Measurements from ENCODE around the gene TRIM62. TPM values are rescaled to one million over a fixed set of nuclear protein-coding genes. Genes with fewer than 3 reads are reported as not detected.

The TRIM62 gene
- polyA plus RNA-seq, 2 of the 4 experiments (the other 2 are of a cell fraction), result 0.79 to 1.5 TPM

GRCh38 chr1:33157131-33157530 is 24.7 kb downstream of the TRIM62 start:
- DNase-seq (ENCODE audit: low read depth in 1 of 2, low spot score in 1 of 2) (no peak), FAIRE-seq (no peak), ATAC-seq (no peak)
- TF ChIP-seq, protein P1, sequence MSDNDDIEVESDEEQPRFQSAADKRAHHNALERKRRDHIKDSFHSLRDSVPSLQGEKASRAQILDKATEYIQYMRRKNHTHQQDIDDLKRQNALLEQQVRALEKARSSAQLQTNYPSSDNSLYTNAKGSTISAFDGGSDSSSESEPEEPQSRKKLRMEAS (IDR thresholded peaks at IDR 0.05), result no peak
- TF ChIP-seq MAFK (IDR thresholded peaks at IDR 0.05; ENCODE audit: partially characterized antibody) (no peak), JUNB (IDR thresholded peaks at IDR 0.05) (no peak), CTCF (IDR thresholded peaks at IDR 0.05) (no peak), NFE2L2 (conservative IDR thresholded peaks at IDR 0.05; ENCODE audit: low read length) (no peak)
- TF ChIP-seq, protein P2, sequence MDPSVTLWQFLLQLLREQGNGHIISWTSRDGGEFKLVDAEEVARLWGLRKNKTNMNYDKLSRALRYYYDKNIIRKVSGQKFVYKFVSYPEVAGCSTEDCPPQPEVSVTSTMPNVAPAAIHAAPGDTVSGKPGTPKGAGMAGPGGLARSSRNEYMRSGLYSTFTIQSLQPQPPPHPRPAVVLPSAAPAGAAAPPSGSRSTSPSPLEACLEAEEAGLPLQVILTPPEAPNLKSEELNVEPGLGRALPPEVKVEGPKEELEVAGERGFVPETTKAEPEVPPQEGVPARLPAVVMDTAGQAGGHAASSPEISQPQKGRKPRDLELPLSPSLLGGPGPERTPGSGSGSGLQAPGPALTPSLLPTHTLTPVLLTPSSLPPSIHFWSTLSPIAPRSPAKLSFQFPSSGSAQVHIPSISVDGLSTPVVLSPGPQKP (IDR thresholded peaks at IDR 0.05; ENCODE audit: low read depth, low read length), result no peak
- TF ChIP-seq, protein P3, sequence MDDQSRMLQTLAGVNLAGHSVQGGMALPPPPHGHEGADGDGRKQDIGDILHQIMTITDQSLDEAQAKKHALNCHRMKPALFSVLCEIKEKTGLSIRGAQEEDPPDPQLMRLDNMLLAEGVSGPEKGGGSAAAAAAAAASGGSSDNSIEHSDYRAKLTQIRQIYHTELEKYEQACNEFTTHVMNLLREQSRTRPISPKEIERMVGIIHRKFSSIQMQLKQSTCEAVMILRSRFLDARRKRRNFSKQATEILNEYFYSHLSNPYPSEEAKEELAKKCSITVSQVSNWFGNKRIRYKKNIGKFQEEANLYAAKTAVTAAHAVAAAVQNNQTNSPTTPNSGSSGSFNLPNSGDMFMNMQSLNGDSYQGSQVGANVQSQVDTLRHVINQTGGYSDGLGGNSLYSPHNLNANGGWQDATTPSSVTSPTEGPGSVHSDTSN (IDR thresholded peaks at IDR 0.05), result no peak
- POLR2A ChIA-PET, result no interaction called here
- H3K4me3 ChIP-seq, result no peak overlapping the region
- no peaks in the 10 kb centered on the region for H3K9me3 ChIP-seq
- H3K27ac ChIP-seq, result no peak overlapping the region
- WGBS (ENCODE audit: missing lambda C conversion rate), result 55% methylated on average over 4 of the region's 4 CpGs
- no peaks in the 10 kb centered on the region for H3K4me1 ChIP-seq
- no peak overlapping the region for H3K4me2 ChIP-seq
- CTCF ChIA-PET, result no interaction called here

- 77% methylated on average over 4 of the region's 4 CpGs for WGBS (ENCODE audit: missing lambda C conversion rate)
- H3K4me1 ChIP-seq, result no peaks in the 10 kb centered on the region
- H3K27ac ChIP-seq, result no peak overlapping the region
- FAIRE-seq, result no peak
- no peak for DNase-seq (ENCODE audit: low read depth in 1 of 2, low spot score in 1 of 2)
- CTCF ChIA-PET, result no interaction called here
- TF ChIP-seq, protein P1 (IDR thresholded peaks at IDR 0.05), result no peak
- TF ChIP-seq, protein P4, sequence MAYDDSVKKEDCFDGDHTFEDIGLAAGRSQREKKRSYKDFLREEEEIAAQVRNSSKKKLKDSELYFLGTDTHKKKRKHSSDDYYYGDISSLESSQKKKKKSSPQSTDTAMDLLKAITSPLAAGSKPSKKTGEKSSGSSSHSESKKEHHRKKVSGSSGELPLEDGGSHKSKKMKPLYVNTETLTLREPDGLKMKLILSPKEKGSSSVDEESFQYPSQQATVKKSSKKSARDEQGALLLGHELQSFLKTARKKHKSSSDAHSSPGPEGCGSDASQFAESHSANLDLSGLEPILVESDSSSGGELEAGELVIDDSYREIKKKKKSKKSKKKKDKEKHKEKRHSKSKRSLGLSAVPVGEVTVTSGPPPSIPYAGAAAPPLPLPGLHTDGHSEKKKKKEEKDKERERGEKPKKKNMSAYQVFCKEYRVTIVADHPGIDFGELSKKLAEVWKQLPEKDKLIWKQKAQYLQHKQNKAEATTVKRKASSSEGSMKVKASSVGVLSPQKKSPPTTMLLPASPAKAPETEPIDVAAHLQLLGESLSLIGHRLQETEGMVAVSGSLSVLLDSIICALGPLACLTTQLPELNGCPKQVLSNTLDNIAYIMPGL (CRISPR knock-in tag; IDR thresholded peaks at IDR 0.05; ENCODE audit: borderline replicate concordance), result no peak
- TF ChIP-seq EP300 (IDR thresholded peaks at IDR 0.05), result no peak
- TF ChIP-seq SREBF2 (IDR thresholded peaks at IDR 0.05), result no peak
- no peak for TF ChIP-seq RAD21 (conservative IDR thresholded peaks at IDR 0.05 in 1 of 2, IDR thresholded peaks at IDR 0.05 in 1 of 2)
- no peak for TF ChIP-seq FOXS1 (CRISPR knock-in tag; IDR thresholded peaks at IDR 0.05)
- no peak for TF ChIP-seq HOXB13 (CRISPR knock-in tag; IDR thresholded peaks at IDR 0.05; ENCODE audit: low read depth)
- TF ChIP-seq, protein P3 (IDR thresholded peaks at IDR 0.05), result no peak
- no peak for TF ChIP-seq CTCF (IDR thresholded peaks at IDR 0.05)
- ATAC-seq, result no peak; a peak in 1 of 6 replicates
- no peak overlapping the region for H3K4me3 ChIP-seq
- POLR2A ChIA-PET, result no interaction called here
- H3K4me2 ChIP-seq, result no peak overlapping the region
- H3K9me3 ChIP-seq, result no peaks in the 10 kb centered on the region
Measured at GRCh38 chr1:33155877-33156538, 25.8 kb downstream of the TRIM62 start.

Data from A549 (cell line).